ENCODE data around the gene KCNA10. TPM values are rescaled to one million over a fixed set of nuclear protein-coding genes. Genes with fewer than 3 reads are reported as not detected.

KCNA10 gene
- total RNA-seq, 2 donors from 2014 or later, result not detected

- Mint-ChIP-seq H3K4me3 (no peak overlapping the region), H3K27ac (no peak overlapping the region), H3K4me1 (no peaks in the 10 kb centered on the region), H3K27me3 (peaks cover 65% of the 10 kb centered on the region), H3K36me3 (ENCODE audit: low read depth) (peaks cover 2% of the 10 kb centered on the region)
- DNase-seq (no peak), ATAC-seq (no peak)
- H3K9me3 ChIP-seq (ENCODE audit: control insufficient read depth, low read length, poor library complexity, severe bottlenecking), result no peaks in the 10 kb centered on the region
Measured at GRCh38 chr1:110547017-110547416, 28.0 kb upstream of the KCNA10 start.

GRCh38 chr1:110545492-110545891 lies 26.5 kb upstream of the KCNA10 start:
- ATAC-seq (no peak), DNase-seq (no peak)
- H3K9me3 ChIP-seq (ENCODE audit: control insufficient read depth, low read length, poor library complexity, severe bottlenecking), result no peaks in the 10 kb centered on the region
- peaks cover 50% of the 10 kb centered on the region for H3K27me3 Mint-ChIP-seq
- H3K36me3 Mint-ChIP-seq (ENCODE audit: low read depth), result peaks cover 2% of the 10 kb centered on the region
- H3K27ac Mint-ChIP-seq, result no peak overlapping the region
- H3K4me1 Mint-ChIP-seq, result no peaks in the 10 kb centered on the region
- no peak overlapping the region for H3K4me3 Mint-ChIP-seq

GRCh38 chr1:110544753-110545152 lies 25.8 kb upstream of the KCNA10 start:
- H3K4me1 Mint-ChIP-seq, result no peaks in the 10 kb centered on the region
- H3K27ac Mint-ChIP-seq, result no peak overlapping the region
- DNase-seq, result no peak
- peaks cover 52% of the 10 kb centered on the region for H3K27me3 Mint-ChIP-seq
- no peaks in the 10 kb centered on the region for H3K9me3 ChIP-seq (ENCODE audit: control insufficient read depth, low read length, poor library complexity, severe bottlenecking)
- no peak for ATAC-seq
- H3K4me3 Mint-ChIP-seq, result no peak overlapping the region
- H3K36me3 Mint-ChIP-seq (ENCODE audit: low read depth), result peaks cover 2% of the 10 kb centered on the region

GRCh38 chr1:110542725-110543124 lies 23.8 kb upstream of the KCNA10 start:
- Mint-ChIP-seq H3K4me1 (no peaks in the 10 kb centered on the region), H3K27ac (no peak overlapping the region), H3K4me3 (no peak overlapping the region), H3K36me3 (ENCODE audit: low read depth) (peaks cover 2% of the 10 kb centered on the region), H3K27me3 (peaks cover 37% of the 10 kb centered on the region)
- no peaks in the 10 kb centered on the region for H3K9me3 ChIP-seq (ENCODE audit: control insufficient read depth, low read length, poor library complexity, severe bottlenecking)
- DNase-seq, result no peak
- no peak for ATAC-seq

- H3K9me3 ChIP-seq (ENCODE audit: control insufficient read depth, low read length, poor library complexity, severe bottlenecking), result no peaks in the 10 kb centered on the region
- peaks cover 29% of the 10 kb centered on the region for H3K27me3 Mint-ChIP-seq
- DNase-seq, result no peak
- H3K4me3 Mint-ChIP-seq, result no peak overlapping the region
- no peaks in the 10 kb centered on the region for H3K4me1 Mint-ChIP-seq
- ATAC-seq, result no peak
- H3K36me3 Mint-ChIP-seq (ENCODE audit: low read depth), result peaks cover 2% of the 10 kb centered on the region
- H3K27ac Mint-ChIP-seq, result no peak overlapping the region
Measured at GRCh38 chr1:110541906-110542395, 23.0 kb upstream of the KCNA10 start.

- no peaks in the 10 kb centered on the region for H3K9me3 ChIP-seq (ENCODE audit: control insufficient read depth, low read length, poor library complexity, severe bottlenecking)
- H3K4me3 Mint-ChIP-seq, result no peak overlapping the region
- ATAC-seq (no peak), DNase-seq (no peak)
- peaks cover 26% of the 10 kb centered on the region for H3K27me3 Mint-ChIP-seq
- H3K4me1 Mint-ChIP-seq, result no peaks in the 10 kb centered on the region
- no peak overlapping the region for H3K27ac Mint-ChIP-seq
- no peaks in the 10 kb centered on the region for H3K36me3 Mint-ChIP-seq (ENCODE audit: low read depth)
Measured at GRCh38 chr1:110540891-110541685, 22.1 kb upstream of the KCNA10 start.

- ATAC-seq (no peak), DNase-seq (no peak)
- no peaks in the 10 kb centered on the region for H3K36me3 Mint-ChIP-seq (ENCODE audit: low read depth)
- H3K27me3 Mint-ChIP-seq, result peaks cover 33% of the 10 kb centered on the region
- no peak overlapping the region for H3K4me3 Mint-ChIP-seq
- no peak overlapping the region for H3K27ac Mint-ChIP-seq
- no peaks in the 10 kb centered on the region for H3K4me1 Mint-ChIP-seq
- no peaks in the 10 kb centered on the region for H3K9me3 ChIP-seq (ENCODE audit: control insufficient read depth, low read length, poor library complexity, severe bottlenecking)
Measured at GRCh38 chr1:110538921-110539320, 19.9 kb upstream of the KCNA10 start.

GRCh38 chr1:110538075-110538474 lies 19.1 kb upstream of the KCNA10 start:
- H3K9me3 ChIP-seq (ENCODE audit: control insufficient read depth, low read length, poor library complexity, severe bottlenecking), result no peaks in the 10 kb centered on the region
- DNase-seq, result no peak
- Mint-ChIP-seq H3K4me3 (no peak overlapping the region), H3K27me3 (peaks cover 39% of the 10 kb centered on the region), H3K36me3 (ENCODE audit: low read depth) (no peaks in the 10 kb centered on the region), H3K4me1 (no peaks in the 10 kb centered on the region), H3K27ac (no peak overlapping the region)
- ATAC-seq, result no peak

- DNase-seq (no peak), ATAC-seq (no peak)
- peaks cover 47% of the 10 kb centered on the region for H3K27me3 Mint-ChIP-seq
- no peak overlapping the region for H3K4me3 Mint-ChIP-seq
- H3K27ac Mint-ChIP-seq, result no peak overlapping the region
- no peaks in the 10 kb centered on the region for H3K36me3 Mint-ChIP-seq (ENCODE audit: low read depth)
- H3K9me3 ChIP-seq (ENCODE audit: control insufficient read depth, low read length, poor library complexity, severe bottlenecking), result no peaks in the 10 kb centered on the region
- no peaks in the 10 kb centered on the region for H3K4me1 Mint-ChIP-seq
Measured at GRCh38 chr1:110535985-110536384, 17.0 kb upstream of the KCNA10 start.

- H3K27ac Mint-ChIP-seq, result no peak overlapping the region
- peaks cover 59% of the 10 kb centered on the region for H3K27me3 Mint-ChIP-seq
- no peaks in the 10 kb centered on the region for H3K4me1 Mint-ChIP-seq
- H3K9me3 ChIP-seq (ENCODE audit: control insufficient read depth, low read length, poor library complexity, severe bottlenecking), result no peaks in the 10 kb centered on the region
- no peaks in the 10 kb centered on the region for H3K36me3 Mint-ChIP-seq (ENCODE audit: low read depth)
- H3K4me3 Mint-ChIP-seq, result no peak overlapping the region
- DNase-seq (no peak), ATAC-seq (no peak)
Measured at GRCh38 chr1:110533230-110533629, 14.3 kb upstream of the KCNA10 start.

GRCh38 chr1:110529011-110529410 lies 10.0 kb upstream of the KCNA10 start:
- ATAC-seq, result no peak
- Mint-ChIP-seq H3K27ac (no peak overlapping the region), H3K36me3 (ENCODE audit: low read depth) (no peaks in the 10 kb centered on the region), H3K4me3 (no peak overlapping the region), H3K4me1 (peaks cover 4% of the 10 kb centered on the region), H3K27me3 (peaks cover 56% of the 10 kb centered on the region)
- no peaks in the 10 kb centered on the region for H3K9me3 ChIP-seq (ENCODE audit: control insufficient read depth, low read length, poor library complexity, severe bottlenecking)
- DNase-seq, result no peak

- peaks cover 66% of the 10 kb centered on the region for H3K27me3 Mint-ChIP-seq
- H3K4me3 Mint-ChIP-seq, result peak overlapping the region; percentile 25
- no peaks in the 10 kb centered on the region for H3K36me3 Mint-ChIP-seq (ENCODE audit: low read depth)
- no peak for DNase-seq
- H3K4me1 Mint-ChIP-seq, result peaks cover 4% of the 10 kb centered on the region
- H3K9me3 ChIP-seq (ENCODE audit: control insufficient read depth, low read length, poor library complexity, severe bottlenecking), result no peaks in the 10 kb centered on the region
- no peak for ATAC-seq
- no peak overlapping the region for H3K27ac Mint-ChIP-seq
Measured at GRCh38 chr1:110526201-110526780, 7.3 kb upstream of the KCNA10 start.

- H3K27ac Mint-ChIP-seq, result peak overlapping the region; percentile 34
Measured at GRCh38 chr1:110525249-110525595, 6.2 kb upstream of the KCNA10 start.

More at GRCh38 chr1:110525249-110525595, 6.2 kb upstream of the KCNA10 start:
- Mint-ChIP-seq H3K36me3 (ENCODE audit: low read depth) (no peaks in the 10 kb centered on the region), H3K4me1 (peaks cover 4% of the 10 kb centered on the region), H3K4me3 (no peak overlapping the region), H3K27me3 (peaks cover 73% of the 10 kb centered on the region)
- no peaks in the 10 kb centered on the region for H3K9me3 ChIP-seq (ENCODE audit: control insufficient read depth, low read length, poor library complexity, severe bottlenecking)
- ATAC-seq, result no peak
- DNase-seq, result no peak

All from T-helper 17 cell (primary cell).